Chondrocyte (in vitro differentiated cells): ENCODE data around the gene RAB10. TPM values are rescaled to one million over a fixed set of nuclear protein-coding genes. Genes with fewer than 3 reads are reported as not detected.

ENCODE experiments used
- DNase-seq: peaks from one replicate; pipeline ENCODE4 v3.0.0; 2021; ENCODE audit warnings: mixed read lengths, low spot score
- H3K27ac Mint-ChIP-seq: one replicate; pipeline ENCODE4 v1.8.0; 2021; ENCODE audit warnings: mild to moderate bottlenecking, moderate library complexity, mixed read lengths; ENCODE audit not compliant: unreplicated experiment
- H3K27me3 Mint-ChIP-seq: 2 replicates; pipeline ENCODE4 v1.8.0; 2021; ENCODE audit warnings: low read depth, mixed read lengths
- H3K36me3 Mint-ChIP-seq: 2 replicates; pipeline ENCODE4 v1.8.0; 2021; ENCODE audit warnings: low read depth, mixed read lengths
- H3K4me1 Mint-ChIP-seq: 2 replicates; pipeline ENCODE4 v1.8.0; 2021; ENCODE audit warnings: low read depth, mild to moderate bottlenecking, mixed read lengths
- H3K4me3 Mint-ChIP-seq: one replicate; pipeline ENCODE4 v1.8.0; 2021; ENCODE audit warnings: mild to moderate bottlenecking, moderate library complexity, mixed read lengths; ENCODE audit not compliant: unreplicated experiment
- H3K9me3 Mint-ChIP-seq: 2 replicates; pipeline ENCODE4 v1.8.0; 2021; ENCODE audit warnings: low read depth, mixed read lengths
- total RNA-seq: library from RNA; stranded (reverse); gene quantifications from 3 replicates; pipeline ENCODE4 v1.2.1, GENCODE V29; 2021
- TF ChIP-seq, protein P1 (sequence below): fragments of 200-600 bp; sonication (generic); IDR thresholded peaks from 2 replicates; pipeline ENCODE4 v1.5.0; 2021; ENCODE audit warnings: antibody characterized with exemption, mild to moderate bottlenecking, moderate library complexity

Gene RAB10
- total RNA-seq, 1 donor from 2014 or later, result 153 TPM

DNA sequence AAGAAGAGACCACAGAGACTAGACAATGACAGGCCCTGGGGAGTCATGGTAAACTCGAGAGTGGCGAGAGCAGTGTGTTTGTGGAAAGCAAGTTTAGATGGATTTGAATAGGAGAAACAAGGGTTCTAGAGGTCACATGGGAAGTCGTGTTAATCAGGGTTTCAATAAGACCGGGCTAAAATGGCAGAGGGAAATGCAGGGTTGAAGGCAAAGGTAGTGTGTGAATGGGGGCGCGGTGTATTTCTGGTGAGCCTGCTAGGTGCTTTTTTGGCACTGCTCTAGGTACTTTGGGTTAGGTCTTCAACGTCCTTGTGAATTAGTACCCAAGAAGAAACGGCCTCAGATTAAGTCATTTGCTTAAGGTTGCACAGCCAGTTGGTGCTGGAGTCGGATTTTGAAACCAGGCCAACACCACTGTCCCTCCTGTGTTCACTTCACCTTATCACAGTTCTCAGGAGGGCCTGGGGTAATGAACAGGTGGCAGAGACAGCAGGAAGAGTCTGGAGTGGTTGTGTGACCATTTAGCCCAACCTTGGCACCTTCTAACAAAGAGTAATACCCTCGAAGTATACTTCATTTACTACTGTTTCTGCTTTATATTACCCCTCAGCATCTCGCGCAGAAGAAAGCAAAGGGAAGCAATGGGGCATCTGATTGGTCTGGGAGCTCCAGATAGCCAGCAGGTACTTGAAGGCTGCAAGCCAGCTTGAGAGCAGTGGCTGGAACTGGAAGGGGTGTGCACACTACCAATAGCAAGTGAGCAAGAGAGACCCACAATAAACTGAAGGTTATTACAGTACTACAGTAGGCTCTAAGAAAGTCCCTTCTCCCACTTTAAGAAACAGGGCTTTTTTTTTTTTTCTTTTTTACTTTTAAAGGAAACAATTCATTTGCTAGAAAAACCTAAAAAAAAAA lies 105.6 kb downstream of the RAB10 start:
- no peaks in the 10 kb centered on the region for H3K27me3 Mint-ChIP-seq
- peaks cover 13% of the 10 kb centered on the region for H3K36me3 Mint-ChIP-seq
- no peak overlapping the region for H3K27ac Mint-ChIP-seq
- H3K4me3 Mint-ChIP-seq, result no peak overlapping the region
- no peaks in the 10 kb centered on the region for H3K9me3 Mint-ChIP-seq
- no peak for DNase-seq
- H3K4me1 Mint-ChIP-seq, result peaks cover 5% of the 10 kb centered on the region
- TF ChIP-seq, protein P1, sequence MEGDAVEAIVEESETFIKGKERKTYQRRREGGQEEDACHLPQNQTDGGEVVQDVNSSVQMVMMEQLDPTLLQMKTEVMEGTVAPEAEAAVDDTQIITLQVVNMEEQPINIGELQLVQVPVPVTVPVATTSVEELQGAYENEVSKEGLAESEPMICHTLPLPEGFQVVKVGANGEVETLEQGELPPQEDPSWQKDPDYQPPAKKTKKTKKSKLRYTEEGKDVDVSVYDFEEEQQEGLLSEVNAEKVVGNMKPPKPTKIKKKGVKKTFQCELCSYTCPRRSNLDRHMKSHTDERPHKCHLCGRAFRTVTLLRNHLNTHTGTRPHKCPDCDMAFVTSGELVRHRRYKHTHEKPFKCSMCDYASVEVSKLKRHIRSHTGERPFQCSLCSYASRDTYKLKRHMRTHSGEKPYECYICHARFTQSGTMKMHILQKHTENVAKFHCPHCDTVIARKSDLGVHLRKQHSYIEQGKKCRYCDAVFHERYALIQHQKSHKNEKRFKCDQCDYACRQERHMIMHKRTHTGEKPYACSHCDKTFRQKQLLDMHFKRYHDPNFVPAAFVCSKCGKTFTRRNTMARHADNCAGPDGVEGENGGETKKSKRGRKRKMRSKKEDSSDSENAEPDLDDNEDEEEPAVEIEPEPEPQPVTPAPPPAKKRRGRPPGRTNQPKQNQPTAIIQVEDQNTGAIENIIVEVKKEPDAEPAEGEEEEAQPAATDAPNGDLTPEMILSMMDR, result no peak

DNA sequence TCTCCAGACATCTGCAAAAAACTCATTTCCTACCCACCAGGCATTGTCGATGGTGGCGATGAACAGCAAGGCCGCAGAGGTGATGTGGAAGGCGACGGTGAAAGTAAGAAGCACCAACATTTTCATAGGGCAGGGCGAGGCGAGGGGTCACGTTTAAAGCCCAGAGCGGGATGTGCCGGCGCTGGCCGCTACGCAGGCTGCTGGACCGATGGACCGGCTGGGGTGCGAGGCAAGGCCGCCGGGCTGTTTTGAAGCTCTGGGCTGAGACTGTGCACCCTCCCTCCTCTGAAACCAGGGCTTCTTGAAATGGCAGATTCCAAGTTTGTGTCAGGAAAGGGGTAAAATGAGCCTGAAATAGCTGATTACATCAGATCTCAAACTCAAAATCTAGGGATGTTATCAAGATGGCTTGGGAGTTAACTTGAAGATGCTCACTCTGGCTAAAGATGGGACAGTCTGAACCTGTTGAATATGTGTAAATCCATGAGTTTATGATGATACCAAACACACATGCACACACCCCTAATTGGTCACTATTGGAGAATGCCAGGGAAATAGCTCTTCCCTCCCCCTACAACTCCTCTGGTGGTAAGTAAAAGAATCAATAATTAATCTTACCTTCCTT lies 107.4 kb downstream of the RAB10 start:
- no peak for DNase-seq
- Mint-ChIP-seq H3K27me3 (no peaks in the 10 kb centered on the region), H3K4me3 (no peak overlapping the region), H3K36me3 (peaks cover 3% of the 10 kb centered on the region), H3K4me1 (peaks cover 2% of the 10 kb centered on the region), H3K27ac (no peak overlapping the region), H3K9me3 (no peaks in the 10 kb centered on the region)
- TF ChIP-seq, protein P1, result no peak

DNA sequence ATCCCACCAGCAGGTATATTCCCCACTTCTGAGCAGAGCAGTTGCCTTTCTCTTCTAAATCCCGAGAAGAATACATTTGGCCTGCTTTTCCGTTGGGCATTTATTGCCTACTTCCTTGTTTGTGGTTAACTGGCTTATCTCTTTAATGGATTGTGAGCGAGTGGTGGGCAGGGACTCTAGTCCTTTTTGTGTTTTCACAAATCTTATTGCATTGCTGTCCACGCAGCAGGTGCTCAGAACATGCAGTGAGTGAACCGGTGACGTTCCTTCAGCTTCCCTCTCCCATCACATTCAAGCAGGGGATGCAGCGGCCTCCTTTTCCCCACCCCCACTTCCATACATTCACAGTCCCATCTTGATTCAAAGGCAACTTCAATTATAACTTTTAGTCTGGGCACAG lies 110.1 kb downstream of the RAB10 start:
- Mint-ChIP-seq H3K9me3 (no peaks in the 10 kb centered on the region), H3K36me3 (no peaks in the 10 kb centered on the region), H3K4me3 (no peak overlapping the region), H3K4me1 (peaks cover 2% of the 10 kb centered on the region), H3K27me3 (peaks cover 4% of the 10 kb centered on the region), H3K27ac (no peak overlapping the region)
- TF ChIP-seq, protein P1, result no peak
- DNase-seq, result no peak

DNA sequence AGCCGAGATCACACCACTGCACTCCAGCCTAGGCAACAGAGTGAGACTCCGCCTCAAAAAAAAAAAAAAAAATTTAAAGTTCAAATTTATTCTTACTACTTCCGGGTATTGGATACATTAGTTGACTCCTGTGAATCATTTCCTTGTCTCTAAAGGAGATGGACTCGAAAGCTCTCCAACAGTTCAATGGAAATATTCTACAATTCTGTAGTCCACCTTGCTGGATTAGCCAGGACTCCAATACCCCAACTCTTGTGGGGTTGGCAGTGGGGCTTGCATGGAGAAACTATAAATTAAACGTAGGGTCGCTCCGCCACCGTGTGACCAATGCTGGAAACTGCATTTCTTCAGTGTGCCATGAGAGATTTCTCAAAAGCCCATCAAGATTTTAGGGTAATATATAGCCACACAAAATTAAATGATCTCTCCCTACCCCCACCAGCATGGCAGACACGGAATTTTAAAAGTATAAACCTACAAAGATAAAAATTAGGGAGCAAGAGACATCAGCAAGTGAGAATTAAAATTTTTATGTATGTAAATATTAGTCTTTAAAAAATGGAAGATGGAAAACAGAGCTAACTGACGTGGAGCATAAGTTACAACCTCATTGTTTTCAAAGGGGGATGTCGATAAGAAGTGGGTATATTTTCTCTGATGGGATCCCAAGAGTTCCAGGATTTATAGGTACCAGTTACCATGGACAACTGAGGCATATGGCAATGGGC lies 111.2 kb downstream of the RAB10 start:
- Mint-ChIP-seq H3K9me3 (no peaks in the 10 kb centered on the region), H3K4me1 (peaks cover 2% of the 10 kb centered on the region), H3K27ac (no peak overlapping the region), H3K27me3 (peaks cover 8% of the 10 kb centered on the region), H3K36me3 (no peaks in the 10 kb centered on the region), H3K4me3 (no peak overlapping the region)
- TF ChIP-seq, protein P1, result peak; percentile 92
- DNase-seq, result no peak

DNA sequence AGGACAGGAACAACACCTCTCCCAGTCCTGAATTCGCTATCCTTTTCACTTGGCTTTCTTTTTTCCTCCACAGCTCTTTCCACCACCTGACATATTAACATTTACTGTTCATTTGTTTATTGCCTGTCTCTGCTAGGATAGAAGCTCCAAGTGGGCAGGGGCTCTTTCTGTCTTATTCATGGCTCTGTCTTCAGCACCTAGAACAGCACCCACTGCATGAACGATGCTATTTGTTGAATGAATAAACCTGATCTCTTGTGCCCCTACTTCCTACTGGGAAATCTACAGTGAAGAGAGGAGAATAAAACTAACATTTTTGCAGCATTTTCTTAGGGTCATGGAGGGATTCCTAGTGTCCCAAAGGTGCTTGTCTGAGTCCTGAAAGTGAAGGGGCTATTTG lies 114.6 kb downstream of the RAB10 start:
- Mint-ChIP-seq H3K4me3 (no peak overlapping the region), H3K9me3 (no peaks in the 10 kb centered on the region), H3K4me1 (peaks cover 2% of the 10 kb centered on the region), H3K27me3 (peaks cover 12% of the 10 kb centered on the region), H3K27ac (no peak overlapping the region), H3K36me3 (peaks cover 2% of the 10 kb centered on the region)
- TF ChIP-seq, protein P1, result no peak
- DNase-seq, result no peak
